ENCODE measurements around the gene TBC1D5.

- no peak for TF ChIP-seq CTCF (conservative IDR thresholded peaks at IDR 0.05; ENCODE audit: low read length)
- TF ChIP-seq EZH2phosphoT487 (IDR thresholded peaks at IDR 0.05; ENCODE audit: borderline replicate concordance) = no peak
These were observed 272.5 kb downstream of the TBC1D5 start for GRCh38 chr3:17469954-17470353.

All from Loucy (cell line).